Measurements from ENCODE around the gene IFT80. TPM values are rescaled to one million over a fixed set of nuclear protein-coding genes. Genes with fewer than 3 reads are reported as not detected.

IFT80 gene
- total RNA-seq, 6 experiments from 2014 or later: 6.7 to 13.7 (median 8.5) TPM

DNA sequence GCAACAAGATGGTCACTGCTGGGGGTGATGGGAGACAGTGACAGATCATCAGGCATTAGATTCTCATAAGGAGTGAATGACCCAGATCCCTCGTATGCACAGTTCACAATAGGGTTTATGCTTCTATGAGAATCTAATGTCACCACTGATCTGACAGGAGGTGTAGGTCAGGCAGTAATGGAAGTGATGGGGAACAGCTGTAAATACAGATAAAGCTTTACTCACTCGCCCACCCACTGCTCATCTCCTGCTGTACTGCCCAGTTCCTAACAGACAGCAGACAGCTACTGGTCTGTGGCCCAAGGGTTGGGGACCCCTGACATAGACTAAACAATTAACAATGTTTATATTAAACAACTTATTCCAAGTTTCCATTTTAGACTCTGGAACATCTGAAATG lies 25.4 kb downstream of the IFT80 start:
- Histone ChIP-seq H3K36me3 (no peaks in the 10 kb centered on the region), H3K9me3 (no peaks in the 10 kb centered on the region), H3K27me3 (no peaks in the 10 kb centered on the region), H3K4me1 (peaks cover 0 to 9% (median 4%) of the 10 kb centered on the region in 4 donors), H3K27ac (peak overlapping the region in 1 of 3 donors; percentile 8), H3K4me3 (no peak overlapping the region)
- DNase-seq (no peak), ATAC-seq (no peak)
- 87% methylated on average over 2 of the region's 2 CpGs for WGBS (ENCODE audit: insufficient coverage, low coverage, low lambda C conversion rate, missing lambda C conversion rate)
- TF ChIP-seq POLR2A (IDR thresholded peaks at IDR 0.05): no peak
- TF ChIP-seq CTCF (IDR thresholded peaks at IDR 0.05): no peak
- intact Hi-C loops (cut with DNase I): no loop called here

DNA sequence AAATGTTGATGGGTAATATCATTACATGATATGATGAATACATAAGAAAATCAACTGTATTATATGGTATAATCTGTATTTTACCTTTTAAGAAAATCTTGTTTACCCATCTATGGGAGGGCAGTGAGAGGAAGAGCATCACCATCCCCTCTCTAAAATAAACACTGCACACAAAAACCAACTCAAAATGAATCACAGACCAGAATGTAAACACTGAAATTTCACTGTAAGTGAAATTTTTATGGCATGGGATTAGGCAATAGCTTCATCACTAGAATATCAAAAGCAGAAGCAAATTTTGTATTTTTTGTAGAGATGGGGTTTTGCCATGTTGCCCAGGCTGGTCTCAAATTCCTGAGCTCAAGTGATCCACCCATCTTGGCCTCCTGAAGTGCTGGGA lies 26.2 kb downstream of the IFT80 start:
- Histone ChIP-seq H3K27ac (no peak overlapping the region), H3K36me3 (no peaks in the 10 kb centered on the region), H3K4me1 (peaks cover 0 to 9% (median 4%) of the 10 kb centered on the region in 4 donors), H3K27me3 (no peaks in the 10 kb centered on the region), H3K9me3 (no peaks in the 10 kb centered on the region), H3K4me3 (no peak overlapping the region)
- ATAC-seq (peak in 1 of 4 donors; percentile 41), DNase-seq (no peak)
- TF ChIP-seq CTCF (IDR thresholded peaks at IDR 0.05): no peak
- TF ChIP-seq POLR2A (IDR thresholded peaks at IDR 0.05): no peak
- intact Hi-C loops (cut with DNase I): no loop called here

GRCh38 chr3:160370987-160371857 lies 27.8 kb downstream of the IFT80 start:
- Histone ChIP-seq H3K4me3 (no peak overlapping the region), H3K27ac (no peak overlapping the region), H3K36me3 (no peaks in the 10 kb centered on the region), H3K9me3 (no peaks in the 10 kb centered on the region), H3K27me3 (no peaks in the 10 kb centered on the region), H3K4me1 (peaks cover 0 to 10% (median 4%) of the 10 kb centered on the region in 4 donors)
- no peak for TF ChIP-seq POLR2A (IDR thresholded peaks at IDR 0.05)
- no peak for TF ChIP-seq CTCF (IDR thresholded peaks at IDR 0.05)
- DNase-seq: no peak
- intact Hi-C loops (cut with DNase I): no loop called here
- ATAC-seq: no peak
- 96% methylated on average over 6 of the region's 6 CpGs for WGBS (ENCODE audit: insufficient coverage, low coverage, low lambda C conversion rate, missing lambda C conversion rate)

DNA sequence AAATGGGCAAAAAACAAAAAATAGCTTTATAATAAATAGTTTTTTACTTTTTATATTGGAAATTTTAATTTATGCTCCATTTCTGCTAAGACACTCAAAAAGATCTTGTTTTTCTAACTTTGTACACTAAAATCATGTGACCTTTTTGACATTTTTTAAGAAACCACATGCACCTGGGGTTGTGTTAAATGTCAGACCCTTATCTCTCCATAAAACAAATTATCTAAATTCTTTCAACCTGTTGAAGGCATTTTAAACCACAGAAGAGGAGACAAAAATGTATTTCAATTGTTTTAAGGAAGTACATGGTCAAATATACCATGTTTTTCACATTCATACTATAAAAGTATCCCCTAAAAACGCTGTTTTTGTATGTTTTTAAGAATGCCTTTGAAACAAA lies 29.2 kb downstream of the IFT80 start:
- TF ChIP-seq CTCF (IDR thresholded peaks at IDR 0.05) (no peak), POLR2A (IDR thresholded peaks at IDR 0.05) (no peak)
- no peaks in the 10 kb centered on the region for H3K9me3 ChIP-seq
- H3K27ac ChIP-seq: no peak overlapping the region
- WGBS (ENCODE audit: insufficient coverage, low coverage, low lambda C conversion rate, missing lambda C conversion rate): 78% methylated on average over 1 of the region's 1 CpG
- DNase-seq (no peak), ATAC-seq (no peak)
- H3K4me3 ChIP-seq: no peak overlapping the region
- H3K4me1 ChIP-seq: peaks cover 0 to 11% (median 0%) of the 10 kb centered on the region in 4 donors
- H3K27me3 ChIP-seq: no peaks in the 10 kb centered on the region
- intact Hi-C loops (cut with DNase I): no loop called here
- H3K36me3 ChIP-seq: no peaks in the 10 kb centered on the region
